Measurements from ENCODE around the gene PTTG2. TPM values are rescaled to one million over a fixed set of nuclear protein-coding genes. Genes with fewer than 3 reads are reported as not detected.

The PTTG2 gene
- total RNA-seq, 6 donors from 2014 or later = 0.43 to 22.0 (median 0.85) TPM; not detected in 2

- H3K27me3 ChIP-seq = no peaks in the 10 kb centered on the region
- H3K9me3 ChIP-seq = no peaks in the 10 kb centered on the region
- TF ChIP-seq POLR2AphosphoS5 (IDR thresholded peaks at IDR 0.05) (no peak), EP300 (IDR thresholded peaks at IDR 0.05) (no peak), CTCF (IDR thresholded peaks at IDR 0.05) (no peak), POLR2A (IDR thresholded peaks at IDR 0.05) (no peak)
- no peak overlapping the region for H3K4me3 ChIP-seq
- WGBS, 2 donors = 74 to 79% methylated on average over 9 of the region's 9 CpGs
- H3K27ac ChIP-seq = no peak overlapping the region
- H3K36me3 ChIP-seq = no peaks in the 10 kb centered on the region
- peaks cover 0 to 10% (median 8%) of the 10 kb centered on the region in 4 donors for H3K4me1 ChIP-seq
- ATAC-seq (ENCODE audit: low FRiP score in 2 of 2) (no peak), DNase-seq (no peak)
These were observed 10.4 kb upstream of the PTTG2 start for GRCh38 chr4:37949636-37950426.

DNA sequence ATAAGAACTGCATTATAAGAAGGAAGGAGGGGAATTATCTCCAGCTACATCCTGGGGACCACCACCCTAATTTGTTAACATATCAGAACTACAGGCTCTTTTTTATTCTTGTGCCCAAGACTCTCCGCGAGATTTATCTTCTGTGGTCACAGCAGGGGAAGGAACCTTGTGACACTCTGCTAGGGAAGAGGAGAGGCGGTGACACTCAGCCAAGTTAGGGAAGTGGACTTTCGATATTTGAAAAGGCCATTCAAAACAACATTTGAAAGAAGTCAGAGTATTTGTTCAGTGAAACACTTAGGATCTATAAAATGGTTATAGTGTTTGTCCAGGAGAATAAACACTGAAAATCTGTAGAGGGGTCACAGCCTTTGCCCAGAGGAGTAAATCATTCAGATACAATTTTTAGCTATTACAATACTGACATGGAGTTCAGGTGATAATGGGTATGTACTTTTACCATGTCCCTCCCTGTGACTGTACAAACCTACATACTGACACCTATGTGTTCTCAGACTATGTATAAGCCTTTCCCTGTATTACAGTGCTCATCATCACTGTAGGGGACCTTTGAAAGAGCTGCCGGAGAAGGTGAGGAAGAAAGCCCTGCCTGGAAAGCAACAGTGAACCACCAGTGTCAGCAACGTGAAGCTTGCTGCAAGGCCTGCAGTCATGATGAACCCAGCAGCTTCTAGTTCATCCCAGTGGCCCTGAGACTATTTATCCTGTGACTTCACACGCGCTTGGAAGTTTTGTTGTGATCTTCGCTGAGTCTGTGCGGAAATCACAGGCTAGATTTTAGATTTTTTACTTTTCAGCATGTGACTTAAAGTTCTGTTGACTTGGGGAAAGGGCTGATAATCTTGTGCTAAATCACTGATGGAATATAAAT lies 8.5 kb upstream of the PTTG2 start:
- ATAC-seq (ENCODE audit: low FRiP score in 2 of 2) (peak in 1 of 2 donors; percentile 62), DNase-seq (peak in 1 of 2 donors; percentile 52)
- 65 to 67% methylated on average over 10 of the region's 10 CpGs for WGBS, 2 donors
- no peaks in the 10 kb centered on the region for H3K36me3 ChIP-seq
- H3K4me3 ChIP-seq = no peak overlapping the region
- TF ChIP-seq POLR2A (IDR thresholded peaks at IDR 0.05) (no peak), POLR2AphosphoS5 (IDR thresholded peaks at IDR 0.05) (no peak), CTCF (IDR thresholded peaks at IDR 0.05) (no peak), EP300 (IDR thresholded peaks at IDR 0.05) (no peak)
- H3K27ac ChIP-seq = no peak overlapping the region
- H3K4me1 ChIP-seq = peaks cover 0 to 10% (median 6%) of the 10 kb centered on the region in 4 donors
- no peaks in the 10 kb centered on the region for H3K27me3 ChIP-seq
- H3K9me3 ChIP-seq = no peaks in the 10 kb centered on the region

DNA sequence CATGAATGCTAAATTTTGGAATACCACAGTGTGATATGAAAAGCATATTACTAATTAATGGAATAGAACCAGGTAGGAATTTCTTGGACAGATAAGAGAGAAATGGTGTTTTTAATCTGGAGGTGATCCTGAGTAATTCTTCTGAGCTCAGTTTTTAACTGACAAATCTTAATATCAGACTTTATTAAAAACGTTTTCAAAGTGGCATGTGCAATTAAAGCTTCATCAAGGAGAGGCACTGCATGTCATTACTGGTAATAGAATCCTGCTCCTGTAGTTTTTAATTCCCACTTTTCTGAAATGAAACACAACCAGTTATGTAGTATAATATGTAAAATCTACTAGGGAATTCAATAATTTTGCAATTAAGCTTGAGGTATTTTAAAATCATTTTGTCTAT lies 7.0 kb upstream of the PTTG2 start:
- Histone ChIP-seq H3K36me3 (no peaks in the 10 kb centered on the region), H3K4me1 (peaks cover 0 to 10% (median 6%) of the 10 kb centered on the region in 4 donors), H3K4me3 (no peak overlapping the region), H3K9me3 (no peaks in the 10 kb centered on the region), H3K27ac (no peak overlapping the region), H3K27me3 (no peaks in the 10 kb centered on the region)
- no peak for TF ChIP-seq CTCF (IDR thresholded peaks at IDR 0.05)
- TF ChIP-seq EP300 (IDR thresholded peaks at IDR 0.05) = no peak
- TF ChIP-seq POLR2AphosphoS5 (IDR thresholded peaks at IDR 0.05) = no peak
- TF ChIP-seq POLR2A (IDR thresholded peaks at IDR 0.05) = no peak
- WGBS, 2 donors = 54 to 72% methylated on average over 1 of the region's 1 CpG
- DNase-seq (no peak), ATAC-seq (ENCODE audit: low FRiP score in 2 of 2) (no peak)

DNA sequence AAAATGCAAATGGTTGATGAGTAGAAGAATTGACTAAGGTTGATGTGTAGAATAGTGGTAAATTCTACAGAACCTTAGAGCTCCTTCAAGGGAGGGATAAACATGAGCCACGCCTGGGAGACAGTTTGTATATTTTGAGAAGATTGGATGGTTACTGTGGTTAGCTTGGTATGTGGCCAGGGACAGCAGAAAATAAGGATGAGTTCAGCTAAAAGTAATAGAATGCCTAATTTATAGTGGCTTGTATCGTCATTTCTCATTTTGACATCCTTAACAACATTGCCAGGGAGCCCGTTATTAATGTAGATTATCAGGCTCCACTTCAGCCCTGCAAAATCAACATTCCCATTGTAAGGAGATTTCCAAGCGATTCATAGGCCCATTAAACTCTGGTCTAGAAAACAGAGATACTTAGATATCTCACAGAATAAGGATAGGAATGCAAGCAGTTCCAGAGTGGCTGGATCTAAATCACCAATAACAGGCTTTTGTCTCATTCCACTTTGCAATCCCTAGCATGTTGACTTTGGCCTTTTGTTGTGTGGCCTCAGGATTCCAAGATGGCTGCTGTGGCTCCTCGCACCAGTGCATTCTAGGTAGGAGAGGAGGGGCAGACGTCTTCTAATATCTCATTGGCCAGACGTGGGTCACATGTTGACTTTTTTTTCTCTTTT lies 6.4 kb upstream of the PTTG2 start:
- peaks cover 0 to 10% (median 6%) of the 10 kb centered on the region in 4 donors for H3K4me1 ChIP-seq
- no peaks in the 10 kb centered on the region for H3K27me3 ChIP-seq
- H3K27ac ChIP-seq = no peak overlapping the region
- DNase-seq = no peak
- 71 to 86% methylated on average over 7 of the region's 7 CpGs for WGBS, 2 donors
- no peaks in the 10 kb centered on the region for H3K36me3 ChIP-seq
- no peak overlapping the region for H3K4me3 ChIP-seq
- TF ChIP-seq CTCF (IDR thresholded peaks at IDR 0.05) (no peak), EP300 (IDR thresholded peaks at IDR 0.05) (no peak), POLR2A (IDR thresholded peaks at IDR 0.05) (no peak), POLR2AphosphoS5 (IDR thresholded peaks at IDR 0.05) (no peak)
- ATAC-seq (ENCODE audit: low FRiP score in 2 of 2) = no peak
- no peaks in the 10 kb centered on the region for H3K9me3 ChIP-seq

Measured in upper lobe of left lung (tissue), 6 donors.